Measurements from ENCODE around the gene CYB5D1. TPM values are rescaled to one million over a fixed set of nuclear protein-coding genes. Genes with fewer than 3 reads are reported as not detected.

Gene CYB5D1
- total RNA-seq, 1 donor from 2014 or later, result 6.1 TPM

DNA sequence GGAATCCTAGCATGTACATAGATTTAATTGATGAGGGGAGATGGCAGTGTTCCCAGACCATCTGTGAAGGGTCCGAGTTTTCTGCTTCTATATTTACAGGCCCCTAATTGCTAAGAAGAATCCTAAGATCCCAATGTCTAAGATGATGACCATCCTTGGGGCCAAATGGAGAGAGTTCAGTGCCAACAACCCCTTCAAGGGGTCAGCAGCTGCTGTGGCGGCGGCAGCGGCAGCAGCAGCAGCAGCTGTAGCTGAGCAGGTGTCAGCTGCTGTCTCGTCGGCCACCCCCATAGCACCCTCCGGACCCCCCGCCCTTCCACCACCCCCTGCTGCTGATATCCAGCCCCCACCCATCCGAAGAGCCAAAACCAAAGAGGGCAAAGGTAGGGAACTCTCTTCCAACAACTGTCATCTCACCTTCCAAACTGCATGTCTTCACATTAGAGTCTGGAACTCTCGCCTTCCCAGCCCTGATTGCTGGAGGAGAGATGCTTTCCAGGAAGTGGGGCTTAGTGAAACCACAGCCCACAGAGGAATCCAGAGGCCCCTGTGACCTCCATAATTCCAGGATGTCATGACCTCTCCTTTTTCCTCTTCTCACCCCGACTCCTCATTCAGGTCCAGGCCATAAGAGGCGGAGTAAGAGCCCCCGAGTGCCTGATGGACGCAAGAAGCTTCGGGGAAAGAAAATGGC is 35.5 kb downstream of the CYB5D1 start:
- ChIA-PET POLR2A (no interaction called here), CTCF (no interaction called here)
- no peaks in the 10 kb centered on the region for H3K4me1 Mint-ChIP-seq
- H3K9me3 Mint-ChIP-seq, result no peaks in the 10 kb centered on the region
- ATAC-seq (ENCODE audit: low read depth) (no peak), DNase-seq (no peak)
- TF ChIP-seq, protein P1, sequence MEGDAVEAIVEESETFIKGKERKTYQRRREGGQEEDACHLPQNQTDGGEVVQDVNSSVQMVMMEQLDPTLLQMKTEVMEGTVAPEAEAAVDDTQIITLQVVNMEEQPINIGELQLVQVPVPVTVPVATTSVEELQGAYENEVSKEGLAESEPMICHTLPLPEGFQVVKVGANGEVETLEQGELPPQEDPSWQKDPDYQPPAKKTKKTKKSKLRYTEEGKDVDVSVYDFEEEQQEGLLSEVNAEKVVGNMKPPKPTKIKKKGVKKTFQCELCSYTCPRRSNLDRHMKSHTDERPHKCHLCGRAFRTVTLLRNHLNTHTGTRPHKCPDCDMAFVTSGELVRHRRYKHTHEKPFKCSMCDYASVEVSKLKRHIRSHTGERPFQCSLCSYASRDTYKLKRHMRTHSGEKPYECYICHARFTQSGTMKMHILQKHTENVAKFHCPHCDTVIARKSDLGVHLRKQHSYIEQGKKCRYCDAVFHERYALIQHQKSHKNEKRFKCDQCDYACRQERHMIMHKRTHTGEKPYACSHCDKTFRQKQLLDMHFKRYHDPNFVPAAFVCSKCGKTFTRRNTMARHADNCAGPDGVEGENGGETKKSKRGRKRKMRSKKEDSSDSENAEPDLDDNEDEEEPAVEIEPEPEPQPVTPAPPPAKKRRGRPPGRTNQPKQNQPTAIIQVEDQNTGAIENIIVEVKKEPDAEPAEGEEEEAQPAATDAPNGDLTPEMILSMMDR (IDR thresholded peaks at IDR 0.05), result no peak
- H3K4me3 Mint-ChIP-seq, result no peak overlapping the region
- peaks cover 67% of the 10 kb centered on the region for H3K36me3 Mint-ChIP-seq (ENCODE audit: low read depth)
- intact Hi-C loops (cut with micrococcal nuclease), result no loop called here
- H3K27ac Mint-ChIP-seq, result no peak overlapping the region
- no peaks in the 10 kb centered on the region for H3K27me3 Mint-ChIP-seq

DNA sequence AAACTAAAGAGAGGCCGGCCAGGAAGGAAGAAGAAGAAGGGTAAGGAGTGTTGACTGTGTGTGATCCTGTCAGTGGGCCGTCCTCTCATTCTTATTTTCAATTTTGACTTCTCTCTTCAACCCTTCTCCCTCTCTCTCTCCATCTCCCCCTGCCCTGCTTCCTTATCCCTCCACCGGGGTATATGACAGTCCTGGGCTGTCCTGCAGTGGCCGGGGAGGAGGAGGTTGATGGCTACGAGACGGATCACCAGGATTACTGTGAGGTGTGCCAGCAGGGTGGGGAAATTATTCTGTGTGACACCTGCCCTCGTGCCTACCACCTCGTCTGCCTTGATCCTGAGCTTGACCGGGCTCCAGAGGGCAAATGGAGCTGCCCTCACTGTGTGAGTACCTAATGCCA is 36.4 kb downstream of the CYB5D1 start:
- H3K4me1 Mint-ChIP-seq, result no peaks in the 10 kb centered on the region
- CTCF ChIA-PET, result no interaction called here
- intact Hi-C loops (cut with micrococcal nuclease), result no loop called here
- no peak overlapping the region for H3K4me3 Mint-ChIP-seq
- TF ChIP-seq, protein P1 (IDR thresholded peaks at IDR 0.05), result no peak
- ATAC-seq (ENCODE audit: low read depth), result no peak
- no peaks in the 10 kb centered on the region for H3K9me3 Mint-ChIP-seq
- DNase-seq, result no peak
- no peaks in the 10 kb centered on the region for H3K27me3 Mint-ChIP-seq
- no peak overlapping the region for H3K27ac Mint-ChIP-seq
- POLR2A ChIA-PET, result no interaction called here
- H3K36me3 Mint-ChIP-seq (ENCODE audit: low read depth), result peaks cover 76% of the 10 kb centered on the region

DNA sequence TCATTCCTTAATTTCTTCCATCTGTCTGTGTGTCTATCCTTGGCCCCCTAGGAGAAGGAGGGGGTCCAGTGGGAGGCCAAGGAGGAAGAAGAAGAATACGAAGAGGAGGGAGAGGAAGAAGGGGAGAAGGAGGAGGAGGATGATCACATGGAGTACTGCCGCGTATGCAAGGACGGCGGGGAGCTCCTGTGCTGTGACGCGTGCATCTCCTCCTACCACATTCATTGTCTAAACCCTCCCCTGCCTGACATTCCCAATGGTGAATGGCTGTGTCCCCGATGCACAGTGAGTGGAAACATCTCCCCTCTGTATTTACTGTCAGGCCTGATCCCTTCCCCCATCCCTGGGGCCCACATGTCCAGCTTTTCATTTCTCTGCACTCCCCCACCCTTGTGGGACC is 37.1 kb downstream of the CYB5D1 start:
- ChIA-PET CTCF (interaction anchor here (0.8 kb wide), 1 partner anchor 33 kb away, joined by 4 read pairs; no protein-coding TSS in a partner anchor), POLR2A (interaction anchor here (1.1 kb wide), 1 partner anchor 9 kb away, joined by 16 read pairs; no protein-coding TSS in a partner anchor)
- no peak overlapping the region for H3K27ac Mint-ChIP-seq
- no peak for DNase-seq
- no peaks in the 10 kb centered on the region for H3K9me3 Mint-ChIP-seq
- H3K27me3 Mint-ChIP-seq, result no peaks in the 10 kb centered on the region
- H3K36me3 Mint-ChIP-seq (ENCODE audit: low read depth), result peaks cover 82% of the 10 kb centered on the region
- no peak overlapping the region for H3K4me3 Mint-ChIP-seq
- no peak for ATAC-seq (ENCODE audit: low read depth)
- no peaks in the 10 kb centered on the region for H3K4me1 Mint-ChIP-seq
- intact Hi-C loops (cut with micrococcal nuclease), result no loop called here
- TF ChIP-seq, protein P1 (IDR thresholded peaks at IDR 0.05), result no peak

DNA sequence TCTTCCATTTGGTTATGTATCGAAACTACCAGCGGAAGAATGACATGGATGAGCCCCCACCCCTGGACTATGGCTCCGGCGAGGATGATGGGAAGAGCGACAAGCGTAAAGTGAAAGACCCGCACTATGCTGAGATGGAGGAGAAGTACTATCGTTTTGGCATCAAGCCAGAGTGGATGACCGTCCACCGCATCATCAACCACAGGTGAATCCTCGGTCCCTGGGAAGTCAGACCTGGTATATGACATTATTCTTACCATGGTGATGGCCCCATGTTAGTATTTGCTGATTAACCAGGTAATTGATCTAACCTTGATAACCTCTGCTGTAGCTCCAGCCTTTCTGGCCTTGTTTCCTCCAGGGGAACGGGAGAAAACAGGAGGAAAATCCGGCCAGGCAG is 39.3 kb downstream of the CYB5D1 start:
- Mint-ChIP-seq H3K4me1 (no peaks in the 10 kb centered on the region), H3K9me3 (no peaks in the 10 kb centered on the region), H3K27me3 (no peaks in the 10 kb centered on the region), H3K27ac (no peak overlapping the region), H3K36me3 (ENCODE audit: low read depth) (peaks cover 83% of the 10 kb centered on the region), H3K4me3 (no peak overlapping the region)
- POLR2A ChIA-PET, result no interaction called here
- intact Hi-C loops (cut with micrococcal nuclease), result loop anchor here (1.0 kb wide), 1 partner anchor 75 kb away; no protein-coding TSS in a partner anchor
- CTCF ChIA-PET, result interaction anchor here (1.7 to 1.9 kb wide), 2 partner anchors 34 to 153 kb away, joined by 5 to 7 read pairs; no protein-coding TSS in a partner anchor
- ATAC-seq (ENCODE audit: low read depth), result no peak
- TF ChIP-seq, protein P1 (IDR thresholded peaks at IDR 0.05), result no peak
- DNase-seq, result no peak

- Mint-ChIP-seq H3K4me3 (no peak overlapping the region), H3K27ac (no peak overlapping the region), H3K27me3 (no peaks in the 10 kb centered on the region), H3K36me3 (ENCODE audit: low read depth) (peaks cover 86% of the 10 kb centered on the region), H3K9me3 (no peaks in the 10 kb centered on the region), H3K4me1 (no peaks in the 10 kb centered on the region)
- TF ChIP-seq, protein P1 (IDR thresholded peaks at IDR 0.05), result no peak
- intact Hi-C loops (cut with micrococcal nuclease), result loop anchor here (1.0 kb wide), 1 partner anchor 75 kb away; no protein-coding TSS in a partner anchor
- ChIA-PET CTCF (interaction anchor here (1.4 to 1.9 kb wide), 3 partner anchors 27 to 154 kb away, joined by 5 to 7 read pairs (median 5); no protein-coding TSS in a partner anchor), POLR2A (interaction anchor here (0.5 kb wide), 1 partner anchor 137 kb away, joined by 4 read pairs; no protein-coding TSS in a partner anchor)
- DNase-seq (no peak), ATAC-seq (ENCODE audit: low read depth) (no peak)
Observed at GRCh38 chr17:7897773-7898172, 40.0 kb downstream of the CYB5D1 start.

All from activated B cell treated with CpG ODN at 0.5 μM for 24 hours (primary cell).